Osteocyte (in vitro differentiated cells): ENCODE results near the gene ARF4. TPM values are rescaled to one million over a fixed set of nuclear protein-coding genes. Genes with fewer than 3 reads are reported as not detected.

ENCODE experiments used
- DNase-seq: peaks from one replicate; pipeline ENCODE4 v3.0.0; 2021; ENCODE audit warnings: mixed read lengths; ENCODE audit not compliant: unreplicated experiment; ENCODE audit errors: extremely low spot score
- H3K27ac Mint-ChIP-seq: one replicate; pipeline ENCODE4 v1.8.0; 2021; ENCODE audit warnings: mild to moderate bottlenecking, mixed read lengths; ENCODE audit not compliant: unreplicated experiment
- H3K27me3 Mint-ChIP-seq: one replicate; pipeline ENCODE4 v1.8.0; 2021; ENCODE audit warnings: mixed read lengths; ENCODE audit not compliant: unreplicated experiment
- H3K36me3 Mint-ChIP-seq: one replicate; pipeline ENCODE4 v1.8.0; 2021; ENCODE audit warnings: mixed read lengths; ENCODE audit not compliant: unreplicated experiment
- H3K4me1 Mint-ChIP-seq: one replicate; pipeline ENCODE4 v1.8.0; 2021; ENCODE audit warnings: mixed read lengths; ENCODE audit not compliant: unreplicated experiment
- H3K4me3 Mint-ChIP-seq: one replicate; pipeline ENCODE4 v1.8.0; 2021; ENCODE audit warnings: mild to moderate bottlenecking, moderate library complexity, mixed read lengths; ENCODE audit not compliant: unreplicated experiment
- H3K9me3 Mint-ChIP-seq: one replicate; pipeline ENCODE4 v1.8.0; 2021; ENCODE audit warnings: mixed read lengths; ENCODE audit not compliant: unreplicated experiment
- total RNA-seq: library from RNA; stranded (reverse); gene quantifications from 2 replicates; pipeline ENCODE4 v1.2.1, GENCODE V29; 2021
- TF ChIP-seq, protein P1 (sequence below): fragments of 200-600 bp; sonication (generic); IDR thresholded peaks from 2 replicates; pipeline ENCODE4 v1.5.0; 2021; ENCODE audit warnings: antibody characterized with exemption, mild to moderate bottlenecking, moderate library complexity

The ARF4 gene
- total RNA-seq, 1 donor from 2014 or later: 252 TPM

DNA sequence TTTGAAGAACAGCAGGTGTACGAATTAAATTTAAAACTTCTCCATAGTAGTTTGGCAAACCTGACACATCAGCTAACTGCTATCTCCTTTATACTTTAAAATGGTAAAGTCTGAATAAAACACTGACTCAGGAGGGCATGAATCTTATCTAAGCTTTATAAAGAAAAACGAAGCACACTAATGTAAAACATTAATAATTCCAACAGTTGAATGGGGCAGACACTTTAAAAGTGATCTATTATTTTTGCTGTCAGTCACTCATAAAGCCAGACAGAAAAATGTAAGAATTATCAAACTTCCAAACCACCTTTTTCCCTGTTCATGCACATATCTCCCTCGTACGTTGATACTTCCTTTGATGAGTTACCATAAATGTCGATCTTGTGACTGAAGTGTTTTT is 2.6 kb downstream of the ARF4 start:
- Mint-ChIP-seq H3K36me3 (peaks cover 10% of the 10 kb centered on the region), H3K9me3 (no peaks in the 10 kb centered on the region), H3K4me1 (peaks cover 55% of the 10 kb centered on the region), H3K27ac (peak overlapping the region; percentile 99), H3K4me3 (peak overlapping the region; percentile 87), H3K27me3 (no peaks in the 10 kb centered on the region)
- no peak for DNase-seq
- TF ChIP-seq, protein P1, sequence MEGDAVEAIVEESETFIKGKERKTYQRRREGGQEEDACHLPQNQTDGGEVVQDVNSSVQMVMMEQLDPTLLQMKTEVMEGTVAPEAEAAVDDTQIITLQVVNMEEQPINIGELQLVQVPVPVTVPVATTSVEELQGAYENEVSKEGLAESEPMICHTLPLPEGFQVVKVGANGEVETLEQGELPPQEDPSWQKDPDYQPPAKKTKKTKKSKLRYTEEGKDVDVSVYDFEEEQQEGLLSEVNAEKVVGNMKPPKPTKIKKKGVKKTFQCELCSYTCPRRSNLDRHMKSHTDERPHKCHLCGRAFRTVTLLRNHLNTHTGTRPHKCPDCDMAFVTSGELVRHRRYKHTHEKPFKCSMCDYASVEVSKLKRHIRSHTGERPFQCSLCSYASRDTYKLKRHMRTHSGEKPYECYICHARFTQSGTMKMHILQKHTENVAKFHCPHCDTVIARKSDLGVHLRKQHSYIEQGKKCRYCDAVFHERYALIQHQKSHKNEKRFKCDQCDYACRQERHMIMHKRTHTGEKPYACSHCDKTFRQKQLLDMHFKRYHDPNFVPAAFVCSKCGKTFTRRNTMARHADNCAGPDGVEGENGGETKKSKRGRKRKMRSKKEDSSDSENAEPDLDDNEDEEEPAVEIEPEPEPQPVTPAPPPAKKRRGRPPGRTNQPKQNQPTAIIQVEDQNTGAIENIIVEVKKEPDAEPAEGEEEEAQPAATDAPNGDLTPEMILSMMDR: no peak

DNA sequence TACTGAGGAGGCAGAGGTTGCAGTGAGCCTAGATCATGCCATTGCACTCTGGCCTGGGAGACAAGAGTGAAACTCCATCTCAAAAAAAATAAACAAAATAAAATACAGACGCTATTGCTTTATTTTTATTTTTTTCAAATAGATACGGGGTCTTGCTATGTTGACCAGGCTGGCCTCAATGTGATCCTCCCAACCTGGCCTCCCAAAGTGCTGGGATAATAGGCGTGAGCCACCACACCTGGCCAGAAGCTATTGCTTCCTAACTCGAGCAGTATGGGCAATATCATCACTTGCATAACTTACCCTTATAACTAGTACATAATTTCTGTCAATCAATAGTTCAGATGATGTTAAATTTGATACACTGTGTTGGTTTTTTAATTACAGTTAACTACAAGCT is 3.0 kb downstream of the ARF4 start:
- DNase-seq: no peak
- H3K27ac Mint-ChIP-seq: peak overlapping the region; percentile 99
- peaks cover 10% of the 10 kb centered on the region for H3K36me3 Mint-ChIP-seq
- H3K4me1 Mint-ChIP-seq: peaks cover 52% of the 10 kb centered on the region
- H3K4me3 Mint-ChIP-seq: peak overlapping the region; percentile 87
- no peaks in the 10 kb centered on the region for H3K9me3 Mint-ChIP-seq
- H3K27me3 Mint-ChIP-seq: no peaks in the 10 kb centered on the region
- TF ChIP-seq, protein P1: no peak

DNA sequence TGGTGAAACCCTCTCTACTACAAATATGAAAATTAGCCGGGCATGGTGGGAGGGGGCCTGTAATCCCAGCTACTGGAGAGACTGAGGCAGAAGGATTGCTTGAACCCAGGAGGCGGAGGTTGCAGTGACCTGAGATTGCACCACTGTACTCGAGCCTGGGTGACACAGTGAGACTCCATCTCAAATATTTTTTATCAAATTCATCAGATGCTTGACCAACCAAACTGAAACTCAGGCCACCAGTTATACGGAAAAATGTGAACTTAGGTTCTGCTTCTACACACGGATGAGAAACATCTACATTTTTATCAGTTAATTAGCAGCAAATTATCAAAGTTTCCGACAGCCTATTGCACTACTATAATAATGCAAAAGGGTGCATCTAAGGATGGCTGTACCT is 4.8 kb downstream of the ARF4 start:
- Mint-ChIP-seq H3K27ac (no peak overlapping the region), H3K9me3 (no peaks in the 10 kb centered on the region), H3K4me3 (no peak overlapping the region), H3K4me1 (peaks cover 49% of the 10 kb centered on the region), H3K36me3 (peaks cover 10% of the 10 kb centered on the region), H3K27me3 (no peaks in the 10 kb centered on the region)
- no peak for DNase-seq
- TF ChIP-seq, protein P1: no peak

DNA sequence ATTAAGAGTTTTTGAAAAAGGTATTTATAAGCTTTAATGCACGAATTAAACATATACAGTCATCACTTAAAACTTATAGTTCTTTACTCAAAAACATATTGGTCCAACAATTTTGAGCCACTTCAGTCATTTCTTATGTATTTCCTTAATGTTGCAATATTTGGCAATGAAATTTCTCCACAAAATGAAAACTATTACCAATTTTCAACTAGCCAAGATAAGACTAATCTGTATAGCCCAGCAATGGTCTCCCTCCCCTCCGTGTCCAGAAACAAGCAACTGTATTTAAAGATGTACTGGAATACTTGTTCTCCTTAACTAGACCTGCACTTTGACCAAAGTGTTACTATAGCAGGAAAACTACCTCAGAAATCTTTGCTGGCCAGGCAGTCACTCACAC is 9.2 kb downstream of the ARF4 start:
- H3K27ac Mint-ChIP-seq: no peak overlapping the region
- H3K36me3 Mint-ChIP-seq: peaks cover 10% of the 10 kb centered on the region
- H3K9me3 Mint-ChIP-seq: no peaks in the 10 kb centered on the region
- TF ChIP-seq, protein P1: no peak
- no peaks in the 10 kb centered on the region for H3K27me3 Mint-ChIP-seq
- H3K4me1 Mint-ChIP-seq: peaks cover 44% of the 10 kb centered on the region
- no peak for DNase-seq
- H3K4me3 Mint-ChIP-seq: no peak overlapping the region

DNA sequence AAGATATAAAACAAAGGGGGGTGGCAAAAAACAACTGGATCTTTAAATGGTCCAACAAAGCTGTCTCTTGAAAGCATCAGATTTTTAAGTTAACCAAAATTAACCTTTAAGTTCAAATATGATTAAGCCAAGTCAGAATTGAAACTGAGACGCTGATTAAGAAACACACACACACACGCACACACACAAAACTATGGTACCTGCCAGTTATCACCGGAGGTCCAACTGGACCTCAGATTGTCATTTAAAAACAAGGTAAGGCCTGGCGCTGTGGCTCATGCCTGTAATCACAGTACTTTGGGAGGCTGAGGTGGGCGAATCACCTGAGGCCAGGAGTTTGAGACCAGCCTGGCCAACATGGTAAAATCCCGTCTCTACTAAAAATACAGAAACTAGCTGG is 10.4 kb downstream of the ARF4 start:
- Mint-ChIP-seq H3K36me3 (peaks cover 13% of the 10 kb centered on the region), H3K4me1 (peaks cover 39% of the 10 kb centered on the region), H3K27me3 (no peaks in the 10 kb centered on the region), H3K4me3 (no peak overlapping the region), H3K27ac (no peak overlapping the region), H3K9me3 (no peaks in the 10 kb centered on the region)
- TF ChIP-seq, protein P1: no peak
- no peak for DNase-seq
